NOMO-1 treated with dmso at 0.1 percent for 144 hours (cell line): ENCODE data around the gene NPSR1.
"Not testable (repeated sequence)": the region's sequence is repeated elsewhere in the genome, so short reads cannot be mapped to it uniquely, and the experiment has no call there.

Experiments used
- DNase-seq: peaks from one replicate; lab custom pipeline; 2025; ENCODE audit not compliant: unreplicated experiment; lab: John Stamatoyannopoulos, UW

The NPSR1 gene

GRCh38 chr7:34835901-34836600 lies 178.0 kb downstream of the NPSR1 start:
- DNase-seq = no peak

- DNase-seq = no peak
Measured at GRCh38 chr7:34837316-34837715, 179.3 kb downstream of the NPSR1 start.

- no peak for DNase-seq
Measured at GRCh38 chr7:34837801-34838201, 179.8 kb downstream of the NPSR1 start.

GRCh38 chr7:34838329-34838728 lies 180.3 kb downstream of the NPSR1 start:
- DNase-seq = no peak

GRCh38 chr7:34839645-34840044 lies 181.6 kb downstream of the NPSR1 start:
- no peak for DNase-seq

- DNase-seq = no peak
Measured at GRCh38 chr7:34840176-34840785, 182.3 kb downstream of the NPSR1 start.

- no peak for DNase-seq
Measured at GRCh38 chr7:34841326-34841725, 183.3 kb downstream of the NPSR1 start.

- no peak for DNase-seq
Measured at GRCh38 chr7:34842782-34843181, 184.8 kb downstream of the NPSR1 start.

GRCh38 chr7:34844406-34844805 lies 186.4 kb downstream of the NPSR1 start:
- DNase-seq = no peak

GRCh38 chr7:34844936-34845665 lies 187.1 kb downstream of the NPSR1 start:
- no peak for DNase-seq

- DNase-seq = no peak
Measured at GRCh38 chr7:34845666-34846361, 187.8 kb downstream of the NPSR1 start.

GRCh38 chr7:34846976-34847375 lies 189.0 kb downstream of the NPSR1 start:
- no peak for DNase-seq

GRCh38 chr7:34848670-34849069 lies 190.7 kb downstream of the NPSR1 start:
- no peak for DNase-seq

- no peak for DNase-seq
Measured at GRCh38 chr7:34849163-34849960, 191.3 kb downstream of the NPSR1 start.

- no peak for DNase-seq
Measured at GRCh38 chr7:34849986-34850385, 192.0 kb downstream of the NPSR1 start.

GRCh38 chr7:34850681-34851080 lies 192.7 kb downstream of the NPSR1 start:
- DNase-seq = no peak

- DNase-seq = no peak
Measured at GRCh38 chr7:34851431-34851830, 193.4 kb downstream of the NPSR1 start.

GRCh38 chr7:34858444-34858843 lies 200.4 kb downstream of the NPSR1 start:
- not testable (repeated sequence) for DNase-seq

- not testable (repeated sequence) for DNase-seq
Measured at GRCh38 chr7:34859281-34859680, 201.3 kb downstream of the NPSR1 start.

- not testable (repeated sequence) for DNase-seq
Measured at GRCh38 chr7:34866222-34866621, 208.2 kb downstream of the NPSR1 start.

GRCh38 chr7:34867341-34867740 lies 209.3 kb downstream of the NPSR1 start:
- DNase-seq = not testable (repeated sequence)
